Articular chondrocyte of knee joint (primary cell): Measurements from ENCODE around the gene LCORL. TPM values are rescaled to one million over a fixed set of nuclear protein-coding genes. Genes with fewer than 3 reads are reported as not detected.

Source experiments
- total RNA-seq: library from RNA; depleted of rRNA; stranded (reverse); fragments of >200 nt; gene quantifications from 2 replicates; pipeline ENCODE4 v1.2.3, GENCODE V29; 2012

Gene LCORL
- 21.0 and 25.7 TPM in 2 replicates for total RNA-seq

GRCh38 chr4:18021720-18022571, at the start of gene LCORL:
TSS of gene LCORL (minus strand) at chr4:18021755. CDS start at chr4:18021751, 4 bp downstream.

GRCh38 chr4:17810260-17811077, 211.1 kb downstream of the LCORL start, which contains the start of the genes DCAF16 and NCAPG:
TSS of gene DCAF16 (minus strand) at chr4:17810757. CDS start at chr4:17804141, 6,616 bp downstream.
TSS of gene NCAPG (plus strand) at chr4:17810979. CDS start at chr4:17811078, 99 bp downstream.

Other genes with a start within 250 kb of the LCORL start
- not detected in 2 replicates for gene FAM184B, start 240.1 kb downstream of the LCORL start, total RNA-seq
- 25.6 and 30.6 TPM in 2 replicates for gene DCAF16, start 211.0 kb downstream of the LCORL start, total RNA-seq
- 14.5 and 29.7 TPM in 2 replicates for gene NCAPG, start 210.8 kb downstream of the LCORL start, total RNA-seq